HG02798 (cell line): ENCODE data around the gene THAP3.
A peak's percentile ranks its signal among the peaks of the same experiment; 100 is the strongest.

Source experiments
- ATAC-seq: cut with Tn5 transposase; IDR thresholded peaks from one replicate; pipeline ENCODE4 v1.9.1; 2021; ENCODE audit warnings: mild to moderate bottlenecking; ENCODE audit not compliant: unreplicated experiment, poor library complexity

THAP3 gene

GRCh38 chr1:6603915-6604558 is 20.6 kb upstream of the THAP3 start:
- no peak for ATAC-seq

- ATAC-seq: no peak
These were observed 11.9 kb upstream of the THAP3 start for GRCh38 chr1:6612641-6613360.

GRCh38 chr1:6613361-6614018 is 11.2 kb upstream of the THAP3 start, which contains the start of gene PHF13:
TSS of gene PHF13 (plus strand) at chr1:6613731. CDS start at chr1:6614067, 336 bp downstream.
- ATAC-seq: peak; percentile 91

- ATAC-seq: no peak
These were observed 10.4 kb upstream of the THAP3 start for GRCh38 chr1:6614019-6614928.

GRCh38 chr1:6614929-6615785 is 9.5 kb upstream of the THAP3 start:
- no peak for ATAC-seq

- ATAC-seq: no peak
These were observed 5.6 kb upstream of the THAP3 start for GRCh38 chr1:6619045-6619444.

GRCh38 chr1:6621429-6622391 is 3.0 kb upstream of the THAP3 start:
- no peak for ATAC-seq

GRCh38 chr1:6622396-6623152 is 2.1 kb upstream of the THAP3 start:
- ATAC-seq: no peak

- no peak for ATAC-seq
These were observed 1.3 kb upstream of the THAP3 start for GRCh38 chr1:6623269-6623965.

GRCh38 chr1:6625584-6626149 is 999 bp downstream of the THAP3 start:
- peak; percentile 9 for ATAC-seq

- no peak for ATAC-seq
These were observed 2.4 kb downstream of the THAP3 start for GRCh38 chr1:6627031-6627430.

- no peak for ATAC-seq
These were observed 3.3 kb downstream of the THAP3 start for GRCh38 chr1:6627841-6628545.

GRCh38 chr1:6628971-6629479 is 4.4 kb downstream of the THAP3 start:
- no peak for ATAC-seq

- no peak for ATAC-seq
These were observed 5.4 kb downstream of the THAP3 start for GRCh38 chr1:6630027-6630426.

GRCh38 chr1:6631058-6631457 is 6.4 kb downstream of the THAP3 start:
- no peak for ATAC-seq
